Subcutaneous adipose tissue (tissue), 4 donors: Measurements from ENCODE around the gene CHST4. TPM values are rescaled to one million over a fixed set of nuclear protein-coding genes. Genes with fewer than 3 reads are reported as not detected.

Experiments
- total RNA-seq, 4 donors: library from RNA; depleted of rRNA; stranded (reverse); fragments of >200 nt; gene quantifications; one replicate each; pipeline ENCODE4 v1.1.0, GENCODE V29; 2016
- TF ChIP-seq, protein P1 (sequence below): fragments of 450-650 bp; IDR thresholded peaks from one replicate; pipeline ENCODE4 v1.5.1; 2016; ENCODE audit warnings: low read depth, mild to moderate bottlenecking, control low read depth, antibody characterized with exemption, moderate library complexity

Gene CHST4
- total RNA-seq, 4 donors from 2014 or later: 0.34 to 2.2 TPM; not detected in 2

DNA sequence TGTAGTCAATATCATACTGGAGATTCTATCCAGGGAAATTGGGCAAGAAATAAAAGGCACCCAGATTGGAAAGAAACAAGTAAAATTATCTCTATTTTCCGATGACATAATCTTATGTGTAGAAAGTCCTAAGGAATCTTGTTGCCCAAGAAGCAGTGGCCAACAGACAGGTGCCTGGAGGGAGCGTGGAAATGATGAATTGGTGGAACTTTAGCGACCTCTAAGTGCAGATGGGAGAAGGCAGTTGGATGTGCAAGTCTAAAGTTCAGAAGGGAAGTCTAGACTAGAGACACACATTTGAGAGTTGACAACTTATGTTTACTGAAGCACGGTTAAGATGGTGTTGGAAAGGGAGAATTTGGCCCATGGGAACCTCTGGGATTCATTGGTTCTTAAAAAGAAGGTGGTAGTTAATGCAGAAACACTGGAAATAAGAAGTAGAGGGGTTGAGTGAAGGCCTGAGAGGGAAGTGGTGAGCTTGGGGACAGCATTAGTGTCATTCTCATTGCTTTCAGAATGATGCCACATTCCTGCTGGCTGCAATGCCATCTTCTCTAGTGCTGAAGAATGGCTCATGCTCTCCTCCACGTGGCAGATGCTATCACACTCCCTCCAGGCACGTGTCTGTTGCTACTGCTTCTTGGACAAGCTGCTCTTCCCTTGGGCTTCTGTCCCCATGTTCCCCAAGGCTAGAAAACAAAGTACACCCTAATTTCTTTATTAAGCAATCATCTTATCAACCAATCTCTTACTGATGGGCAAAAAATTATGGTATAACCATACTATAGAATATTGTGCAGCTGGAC, 26.7 kb downstream of the CHST4 start:
- TF ChIP-seq, protein P1, sequence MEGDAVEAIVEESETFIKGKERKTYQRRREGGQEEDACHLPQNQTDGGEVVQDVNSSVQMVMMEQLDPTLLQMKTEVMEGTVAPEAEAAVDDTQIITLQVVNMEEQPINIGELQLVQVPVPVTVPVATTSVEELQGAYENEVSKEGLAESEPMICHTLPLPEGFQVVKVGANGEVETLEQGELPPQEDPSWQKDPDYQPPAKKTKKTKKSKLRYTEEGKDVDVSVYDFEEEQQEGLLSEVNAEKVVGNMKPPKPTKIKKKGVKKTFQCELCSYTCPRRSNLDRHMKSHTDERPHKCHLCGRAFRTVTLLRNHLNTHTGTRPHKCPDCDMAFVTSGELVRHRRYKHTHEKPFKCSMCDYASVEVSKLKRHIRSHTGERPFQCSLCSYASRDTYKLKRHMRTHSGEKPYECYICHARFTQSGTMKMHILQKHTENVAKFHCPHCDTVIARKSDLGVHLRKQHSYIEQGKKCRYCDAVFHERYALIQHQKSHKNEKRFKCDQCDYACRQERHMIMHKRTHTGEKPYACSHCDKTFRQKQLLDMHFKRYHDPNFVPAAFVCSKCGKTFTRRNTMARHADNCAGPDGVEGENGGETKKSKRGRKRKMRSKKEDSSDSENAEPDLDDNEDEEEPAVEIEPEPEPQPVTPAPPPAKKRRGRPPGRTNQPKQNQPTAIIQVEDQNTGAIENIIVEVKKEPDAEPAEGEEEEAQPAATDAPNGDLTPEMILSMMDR: no peak

DNA sequence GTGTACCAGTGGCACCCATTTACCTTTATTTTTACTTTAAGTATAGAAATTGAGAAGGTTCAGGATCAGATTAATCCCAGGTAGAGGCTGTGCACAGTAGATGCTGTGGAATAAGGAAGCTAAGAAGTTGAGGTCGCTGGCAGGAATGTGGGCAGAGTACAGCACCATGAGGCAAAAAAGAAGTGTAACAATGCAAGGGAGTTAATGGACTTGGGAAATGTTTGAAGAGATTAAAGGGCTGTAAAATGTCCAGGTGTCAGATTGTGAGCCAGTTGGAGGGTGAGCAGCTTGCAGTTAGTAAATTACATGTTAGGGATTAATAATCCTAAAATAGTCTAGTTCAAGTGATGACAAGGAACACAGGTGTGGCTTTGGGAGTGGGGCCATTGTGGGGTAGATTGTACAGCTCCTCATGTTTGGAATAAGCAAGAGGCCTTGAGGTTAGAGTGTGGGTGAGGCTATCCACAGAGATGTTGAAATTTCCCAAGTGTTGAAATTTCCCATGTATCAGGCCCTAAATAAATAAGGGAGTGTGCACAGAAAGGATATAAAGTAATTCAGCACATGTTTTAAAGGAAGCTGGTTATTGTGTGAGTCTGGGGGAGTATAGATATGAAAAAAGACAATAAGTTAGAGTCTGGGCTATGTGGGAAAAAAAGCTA, 29.1 kb downstream of the CHST4 start:
- TF ChIP-seq, protein P1: no peak

DNA sequence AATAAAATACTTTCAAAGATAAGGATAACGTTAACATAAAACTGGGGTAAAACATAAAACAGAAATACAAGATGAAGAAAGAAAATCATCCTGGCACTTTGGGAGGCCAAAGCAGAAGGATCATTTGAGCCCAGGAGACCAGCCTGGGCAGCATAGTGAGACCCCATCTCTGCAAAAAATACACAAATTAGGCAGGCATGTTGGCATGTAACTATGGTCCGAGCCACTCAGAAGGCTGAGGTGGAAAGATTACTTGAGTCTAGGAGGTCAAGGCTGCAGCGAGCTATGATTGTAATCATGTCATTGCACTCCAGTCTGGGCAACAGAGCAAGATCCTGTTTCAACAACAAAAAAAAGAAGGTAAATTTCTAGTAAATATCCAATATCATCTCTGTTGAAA, 31.1 kb downstream of the CHST4 start:
- TF ChIP-seq, protein P1: no peak

DNA sequence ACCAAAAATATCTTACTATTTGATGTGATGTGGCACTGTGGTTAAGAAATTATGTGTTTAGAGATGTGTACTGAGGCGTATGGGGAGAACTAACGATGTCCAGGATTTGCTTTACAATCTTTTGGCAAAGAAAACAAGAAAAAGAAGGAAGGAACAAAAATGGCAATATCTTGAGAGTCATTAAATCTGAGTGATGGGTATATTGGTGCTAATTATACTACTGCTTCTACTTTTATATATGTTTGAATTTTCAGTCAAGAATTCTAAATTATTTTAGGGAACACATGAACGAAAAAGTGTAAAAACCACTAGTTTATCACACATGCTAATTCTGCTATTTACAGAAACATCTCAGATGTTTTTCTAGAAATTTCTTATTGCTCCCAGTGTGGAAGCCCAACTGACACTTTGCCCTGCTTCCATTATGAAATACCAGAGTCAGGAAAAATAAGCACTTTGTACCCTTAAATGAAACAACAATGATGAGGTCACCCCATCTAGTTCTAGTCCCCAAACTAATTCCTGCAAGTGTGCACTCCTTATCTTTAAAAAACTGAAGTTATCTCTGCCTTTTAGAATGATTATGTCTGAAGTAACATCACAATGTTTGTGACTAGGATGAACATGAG, 31.8 kb downstream of the CHST4 start:
- TF ChIP-seq, protein P1: no peak

DNA sequence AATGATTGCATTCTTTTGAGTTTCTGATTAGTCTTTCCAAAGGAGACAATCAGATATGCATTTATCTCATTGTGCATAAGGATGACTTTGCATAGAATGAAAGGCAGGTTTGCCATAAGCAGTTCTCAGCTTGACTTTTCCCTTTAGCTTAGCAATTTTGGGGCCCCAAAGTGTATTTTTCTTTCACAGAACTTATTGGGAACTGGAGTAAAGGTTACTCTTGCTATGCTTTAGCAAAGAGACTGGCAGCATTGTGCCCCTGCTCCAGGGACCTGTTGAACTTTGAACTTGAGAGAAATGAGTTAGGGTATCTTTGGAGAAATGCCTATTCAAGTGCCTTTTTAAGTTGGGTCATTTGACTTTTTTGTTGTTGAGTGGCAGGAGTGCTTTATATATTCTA, 33.6 kb downstream of the CHST4 start:
- TF ChIP-seq, protein P1: no peak

DNA sequence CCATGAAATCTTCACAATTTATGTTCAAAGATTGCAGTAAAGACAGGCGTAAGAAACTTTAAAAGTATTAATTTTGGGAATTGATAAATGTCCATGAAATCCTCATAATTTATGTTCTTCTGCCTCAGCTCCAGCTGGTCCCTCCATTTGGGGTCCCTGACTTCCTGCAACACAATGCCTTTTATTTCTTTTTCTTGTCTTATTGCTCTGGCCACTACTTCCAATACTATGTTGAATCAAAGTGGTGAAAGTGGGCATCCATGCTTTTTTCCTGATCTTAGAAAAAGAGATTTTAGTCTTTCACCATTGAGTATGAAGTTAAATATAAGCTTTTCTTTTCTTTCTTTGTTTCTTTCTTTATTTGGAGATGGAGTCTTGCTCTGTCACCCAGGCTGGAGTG, 36.3 kb downstream of the CHST4 start:
- TF ChIP-seq, protein P1: no peak

DNA sequence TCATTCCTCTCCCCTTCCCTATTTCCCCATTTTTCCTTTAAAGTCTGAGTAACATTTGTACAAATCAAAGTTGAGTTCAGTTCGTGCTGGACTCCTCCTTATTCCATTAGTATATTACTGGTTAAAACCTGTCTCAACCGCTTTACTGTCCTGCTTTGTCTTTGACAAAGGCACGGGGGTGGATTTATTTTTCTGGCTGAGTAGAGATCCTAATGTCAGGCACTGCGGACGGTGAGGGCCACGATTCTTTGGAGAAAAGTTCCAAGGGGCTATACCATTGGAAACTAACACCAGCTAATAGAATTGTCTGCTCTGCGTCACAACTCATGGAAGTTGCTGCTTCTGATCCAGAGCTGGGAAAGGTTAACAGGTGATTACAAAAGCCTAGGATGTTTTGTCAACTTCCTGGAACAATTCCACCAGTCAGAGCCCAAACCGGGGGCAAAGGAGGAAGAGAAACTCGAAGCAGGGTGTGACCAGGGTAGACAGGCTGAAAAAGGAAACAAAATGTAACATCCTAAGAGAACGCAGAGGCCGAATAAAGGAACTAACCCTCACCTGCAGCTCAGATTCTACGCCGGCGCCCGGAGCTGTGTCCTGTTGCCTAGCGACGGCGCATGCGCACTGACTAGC, 38.2 kb downstream of the CHST4 start:
- TF ChIP-seq, protein P1: no peak
